Stomach (tissue), 9 donors: Measurements from ENCODE around the gene LRP1B. TPM values are rescaled to one million over a fixed set of nuclear protein-coding genes. Genes with fewer than 3 reads are reported as not detected.

Source experiments
- DNase-seq, 2 donors: peaks; one replicate each; pipeline versions ENCODE4 v3.0.0 to v3.0.0-alpha.2; 2013 to 2019
- H3K27ac ChIP-seq, 5 donors: fragments of 200-600 bp in 4 of 5; sonication (generic) in 4 of 5; one replicate each; pipeline ENCODE4 v1.5.1; 2013 to 2019; ENCODE audit warnings: mild to moderate bottlenecking in 1 of 5, moderate library complexity in 1 of 5
- H3K27me3 ChIP-seq, 3 donors: fragments of 200-600 bp; sonication (generic); one replicate each; pipeline ENCODE4 v1.5.1; 2017 to 2019; ENCODE audit warnings: mixed run types in 1 of 3
- H3K36me3 ChIP-seq, 4 donors: fragments of 200-600 bp; sonication (generic); 1 replicate in 3 of 4; 2 replicates in 1 of 4; pipeline ENCODE4 v1.5.1; 2016 to 2019
- H3K4me1 ChIP-seq, 4 donors: fragments of 200-600 bp; sonication (generic); one replicate each; pipeline ENCODE4 v1.5.1; 2016 to 2019
- H3K4me3 ChIP-seq, 4 donors: fragments of 200-600 bp; sonication (generic) in 3 of 4; one replicate each; pipeline ENCODE4 v1.5.1; 2016 to 2019; ENCODE audit warnings: mild to moderate bottlenecking in 1 of 4
- H3K9me3 ChIP-seq, 4 donors: fragments of 200-600 bp; sonication (generic); one replicate each; pipeline ENCODE4 v1.5.1; 2016 to 2019
- CTCF ChIP-seq, 7 experiments: fragments of 450-650 bp in 4 of 7; fragments of 200-600 bp in 3 of 7; sonication (generic) in 3 of 7; IDR thresholded peaks; one replicate each; pipeline ENCODE4 v1.5.1; 2016 to 2019; ENCODE audit warnings: antibody characterized with exemption in 7 of 7, control low read depth in 2 of 7, mild to moderate bottlenecking in 1 of 7
- EP300 ChIP-seq: sonication (generic); formaldehyde crosslinking; IDR thresholded peaks from one replicate; pipeline ENCODE4 v1.6.1; 2017; ENCODE audit warnings: antibody characterized with exemption
- POLR2A ChIP-seq, 4 donors: fragments of 450-650 bp; IDR thresholded peaks; one replicate each; pipeline ENCODE4 v1.6.1; 2016; ENCODE audit warnings: antibody characterized with exemption in 4 of 4, control low read depth in 2 of 4, mild to moderate bottlenecking in 1 of 4, moderate library complexity in 1 of 4
- POLR2AphosphoS5 ChIP-seq, 3 donors: sonication (generic); formaldehyde crosslinking; IDR thresholded peaks; one replicate each; pipeline ENCODE4 v1.6.1; 2016; ENCODE audit warnings: antibody characterized with exemption in 3 of 3
- WGBS, 5 donors: extraction: QIAGEN DNeasy Blood & Tissue Kit in 3 of 5; methylation state at CpG; one replicate each; pipeline versions ENCODE4 v1.1.5 to v1.1.7; 2013 to 2018; 5-methylcytosine and 5-hydroxymethylcytosine counted together
- intact Hi-C: fragments of 100-400 bp; cut with DNase I; formaldehyde crosslinking; loops from one replicate; pipeline ENCODE4 v1.15.1; 2023; ENCODE audit warnings: low total_unique reads
- polyA plus RNA-seq, 3 donors: library from polyadenylated mRNA; stranded (reverse); fragments of 200-250 nt; gene quantifications; one replicate each; pipeline ENCODE4 v1.2.3, GENCODE V29; 2013
- total RNA-seq, 5 donors: library from RNA; depleted of rRNA; stranded (reverse); fragments of >200 nt; gene quantifications; one replicate each; pipeline versions ENCODE4 v1.1.0 to v1.2.3, GENCODE V29; 2014 to 2016
- donor health status: healthy with polysubstance abuse.
- donor health status: Bipolar disorder and iron deficiency.
- donor health status: healthy.

LRP1B gene
- total and polyA plus RNA-seq, 8 donors, result under 0.01 to 9.0 (median 0.38) TPM

- DNase-seq, result no peak
- H3K27me3 ChIP-seq, result no peaks in the 10 kb centered on the region
- intact Hi-C loops, result no loop called here
- TF ChIP-seq EP300, result no peak
- TF ChIP-seq POLR2A (IDR thresholded peaks at IDR 0.05), result no peak
- no peak for TF ChIP-seq POLR2AphosphoS5 (IDR thresholded peaks at IDR 0.05)
- no peak for TF ChIP-seq CTCF (IDR thresholded peaks at IDR 0.05)
- H3K36me3 ChIP-seq, result no peaks in the 10 kb centered on the region
- H3K4me3 ChIP-seq, result no peak overlapping the region
- H3K4me1 ChIP-seq, result no peaks in the 10 kb centered on the region
- no peaks in the 10 kb centered on the region for H3K9me3 ChIP-seq
- H3K27ac ChIP-seq, result no peak overlapping the region
- WGBS, 5 donors, result 74 to 92% (median 81%) methylated on average over 1 of the region's 1 CpG
Measured at GRCh38 chr2:141331127-141331526, 799.7 kb downstream of the LRP1B start.

DNA sequence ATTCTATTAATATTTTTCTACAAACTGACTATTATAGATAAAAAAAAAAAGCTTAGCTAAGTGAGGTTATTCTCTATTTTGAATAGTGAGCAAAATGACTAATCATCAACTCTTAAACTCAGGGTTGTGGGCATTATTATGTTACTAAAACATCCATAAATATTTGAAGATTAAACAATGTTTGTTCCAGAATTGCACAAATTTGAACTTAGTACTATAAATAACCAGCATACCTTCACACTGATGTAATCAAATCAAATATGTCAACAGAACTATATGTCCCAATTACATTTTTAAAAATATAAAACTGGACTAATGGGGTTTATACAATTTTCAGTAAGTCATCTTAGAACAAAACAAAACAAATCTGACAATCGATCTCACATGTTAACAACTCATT lies 800.9 kb downstream of the LRP1B start:
- H3K9me3 ChIP-seq, result no peaks in the 10 kb centered on the region
- H3K27me3 ChIP-seq, result no peaks in the 10 kb centered on the region
- no peak for DNase-seq
- intact Hi-C loops, result no loop called here
- TF ChIP-seq CTCF (IDR thresholded peaks at IDR 0.05) (no peak), POLR2A (IDR thresholded peaks at IDR 0.05) (no peak)
- WGBS, 5 donors, result 61 to 75% (median 73%) methylated on average over 1 of the region's 1 CpG
- H3K4me1 ChIP-seq, result no peaks in the 10 kb centered on the region
- no peak overlapping the region for H3K27ac ChIP-seq
- no peak overlapping the region for H3K4me3 ChIP-seq
- no peaks in the 10 kb centered on the region for H3K36me3 ChIP-seq

- Histone ChIP-seq H3K27me3 (no peaks in the 10 kb centered on the region), H3K4me3 (no peak overlapping the region), H3K4me1 (no peaks in the 10 kb centered on the region), H3K27ac (no peak overlapping the region), H3K9me3 (no peaks in the 10 kb centered on the region), H3K36me3 (no peaks in the 10 kb centered on the region)
- DNase-seq, result no peak
- 51 to 72% (median 69%) methylated on average over 2 of the region's 2 CpGs for WGBS, 5 donors
- intact Hi-C loops, result no loop called here
- TF ChIP-seq POLR2A (IDR thresholded peaks at IDR 0.05) (no peak), POLR2AphosphoS5 (IDR thresholded peaks at IDR 0.05) (no peak)
Measured at GRCh38 chr2:141323571-141323970, 807.2 kb downstream of the LRP1B start.

- Histone ChIP-seq H3K4me1 (no peaks in the 10 kb centered on the region), H3K36me3 (no peaks in the 10 kb centered on the region), H3K9me3 (no peaks in the 10 kb centered on the region), H3K27me3 (no peaks in the 10 kb centered on the region), H3K27ac (no peak overlapping the region), H3K4me3 (no peak overlapping the region)
- intact Hi-C loops, result no loop called here
- no peak for TF ChIP-seq EP300
- TF ChIP-seq CTCF (IDR thresholded peaks at IDR 0.05), result no peak
- TF ChIP-seq POLR2A (IDR thresholded peaks at IDR 0.05), result no peak
- TF ChIP-seq POLR2AphosphoS5 (IDR thresholded peaks at IDR 0.05), result no peak
- no peak for DNase-seq
Measured at GRCh38 chr2:141317986-141318385, 812.8 kb downstream of the LRP1B start.

GRCh38 chr2:141316606-141317005 lies 814.2 kb downstream of the LRP1B start:
- no peaks in the 10 kb centered on the region for H3K9me3 ChIP-seq
- no peak overlapping the region for H3K4me3 ChIP-seq
- DNase-seq, result no peak
- H3K4me1 ChIP-seq, result no peaks in the 10 kb centered on the region
- WGBS, 5 donors, result 85 to 91% (median 90%) methylated on average over 3 of the region's 3 CpGs
- intact Hi-C loops, result no loop called here
- no peak for TF ChIP-seq POLR2AphosphoS5 (IDR thresholded peaks at IDR 0.05)
- no peak for TF ChIP-seq EP300
- no peaks in the 10 kb centered on the region for H3K27me3 ChIP-seq
- H3K27ac ChIP-seq, result no peak overlapping the region
- H3K36me3 ChIP-seq, result no peaks in the 10 kb centered on the region

DNA sequence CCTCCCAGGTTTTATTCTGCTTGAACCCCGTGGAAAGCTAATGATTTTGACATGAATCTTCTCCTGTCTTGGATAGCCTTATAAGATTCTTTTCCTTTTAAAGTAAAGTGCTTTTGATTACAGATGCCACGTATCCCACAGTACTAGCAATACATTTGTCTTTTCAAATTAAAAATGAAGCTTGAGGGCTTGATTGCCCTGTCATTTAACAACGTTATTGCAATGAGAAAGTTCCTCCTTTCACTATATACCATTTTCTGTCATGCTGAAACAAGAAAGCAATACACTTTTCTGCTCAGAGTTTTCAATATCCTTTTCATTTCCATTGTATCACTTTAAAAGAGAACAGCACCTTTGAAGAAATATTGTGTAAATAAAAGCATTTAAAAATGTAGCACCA lies 814.7 kb downstream of the LRP1B start:
- intact Hi-C loops, result no loop called here
- no peak overlapping the region for H3K27ac ChIP-seq
- H3K4me1 ChIP-seq, result no peaks in the 10 kb centered on the region
- H3K9me3 ChIP-seq, result no peaks in the 10 kb centered on the region
- no peaks in the 10 kb centered on the region for H3K27me3 ChIP-seq
- 68 to 81% (median 77%) methylated on average over 3 of the region's 3 CpGs for WGBS, 5 donors
- DNase-seq, result no peak
- no peak overlapping the region for H3K4me3 ChIP-seq
- no peaks in the 10 kb centered on the region for H3K36me3 ChIP-seq
- TF ChIP-seq CTCF (IDR thresholded peaks at IDR 0.05) (no peak), EP300 (no peak), POLR2A (IDR thresholded peaks at IDR 0.05) (no peak), POLR2AphosphoS5 (IDR thresholded peaks at IDR 0.05) (no peak)
